ENCODE measurements around the gene RIOX2.

DNA sequence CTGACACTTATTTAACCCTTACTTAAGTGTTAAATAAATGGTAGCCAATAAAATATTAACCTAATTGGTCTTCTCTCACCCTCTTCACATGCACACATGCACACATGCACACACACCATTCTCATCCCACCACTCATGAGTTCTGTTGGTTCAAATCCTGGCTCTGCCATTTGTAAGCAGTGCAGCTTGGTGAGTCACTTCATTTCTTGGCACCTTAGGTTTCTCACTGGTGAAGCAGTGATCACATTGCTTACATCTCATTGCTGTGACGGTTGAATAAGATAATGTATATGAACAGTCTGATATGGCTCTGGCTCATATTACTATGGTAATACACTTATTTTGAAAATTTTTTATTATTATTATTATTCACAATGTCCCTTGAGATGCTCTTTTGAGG, 33.8 kb downstream of the RIOX2 start:
- TF ChIP-seq, protein P1, sequence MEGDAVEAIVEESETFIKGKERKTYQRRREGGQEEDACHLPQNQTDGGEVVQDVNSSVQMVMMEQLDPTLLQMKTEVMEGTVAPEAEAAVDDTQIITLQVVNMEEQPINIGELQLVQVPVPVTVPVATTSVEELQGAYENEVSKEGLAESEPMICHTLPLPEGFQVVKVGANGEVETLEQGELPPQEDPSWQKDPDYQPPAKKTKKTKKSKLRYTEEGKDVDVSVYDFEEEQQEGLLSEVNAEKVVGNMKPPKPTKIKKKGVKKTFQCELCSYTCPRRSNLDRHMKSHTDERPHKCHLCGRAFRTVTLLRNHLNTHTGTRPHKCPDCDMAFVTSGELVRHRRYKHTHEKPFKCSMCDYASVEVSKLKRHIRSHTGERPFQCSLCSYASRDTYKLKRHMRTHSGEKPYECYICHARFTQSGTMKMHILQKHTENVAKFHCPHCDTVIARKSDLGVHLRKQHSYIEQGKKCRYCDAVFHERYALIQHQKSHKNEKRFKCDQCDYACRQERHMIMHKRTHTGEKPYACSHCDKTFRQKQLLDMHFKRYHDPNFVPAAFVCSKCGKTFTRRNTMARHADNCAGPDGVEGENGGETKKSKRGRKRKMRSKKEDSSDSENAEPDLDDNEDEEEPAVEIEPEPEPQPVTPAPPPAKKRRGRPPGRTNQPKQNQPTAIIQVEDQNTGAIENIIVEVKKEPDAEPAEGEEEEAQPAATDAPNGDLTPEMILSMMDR (IDR thresholded peaks at IDR 0.05): no peak
- TF ChIP-seq POLR2A (IDR thresholded peaks at IDR 0.05): no peak
